Karpas-422 (cell line): ENCODE results near the gene DRC7. TPM values are rescaled to one million over a fixed set of nuclear protein-coding genes. Genes with fewer than 3 reads are reported as not detected.
"Not testable (repeated sequence)": the region's sequence is repeated elsewhere in the genome, so short reads cannot be mapped to it uniquely, and the experiment has no call there.

Source experiments
- DNase-seq: peaks from one replicate; pipeline ENCODE4 v3.0.0-alpha.2; 2015
- H2AFZ ChIP-seq: fragments of 200-600 bp; sonication (generic); 2 replicates; pipeline ENCODE4 v1.6.1; 2014; ENCODE audit warnings: antibody characterized with exemption, low read length, mixed read lengths
- H3K27ac ChIP-seq: fragments of 200-600 bp; sonication (generic); 2 replicates; pipeline ENCODE4 v1.5.1; 2014; ENCODE audit warnings: mild to moderate bottlenecking, low read length, moderate library complexity
- H3K27me3 ChIP-seq: fragments of 200-600 bp; sonication (generic); 2 replicates; pipeline ENCODE4 v1.6.1; 2014; ENCODE audit warnings: low read length, mixed read lengths
- H3K36me3 ChIP-seq: fragments of 200-600 bp; sonication (generic); 2 replicates; pipeline ENCODE4 v1.6.1; 2014; ENCODE audit warnings: low read length, mixed read lengths; ENCODE audit not compliant: insufficient read depth
- H3K4me1 ChIP-seq: fragments of 200-600 bp; sonication (generic); 2 replicates; pipeline ENCODE4 v1.6.1; 2014; ENCODE audit warnings: mild to moderate bottlenecking, low read length, mixed read lengths
- H3K4me2 ChIP-seq: fragments of 200-600 bp; sonication (generic); 2 replicates; pipeline ENCODE4 v1.6.1; 2014; ENCODE audit warnings: low read length, low read depth, mild to moderate bottlenecking; ENCODE audit not compliant: poor library complexity, severe bottlenecking
- H3K4me3 ChIP-seq: fragments of 200-600 bp; sonication (generic); 2 replicates; pipeline ENCODE4 v1.5.1; 2014; ENCODE audit warnings: mild to moderate bottlenecking, antibody characterized with exemption, low read length, mixed read lengths
- H3K79me2 ChIP-seq: fragments of 200-600 bp; sonication (generic); 2 replicates; pipeline ENCODE4 v1.6.1; 2014; ENCODE audit warnings: mild to moderate bottlenecking, low read length, mixed read lengths
- H3K9ac ChIP-seq: fragments of 200-600 bp; sonication (generic); 2 replicates; pipeline ENCODE4 v1.6.0; 2014; ENCODE audit warnings: low read length
- H3K9me2 ChIP-seq: fragments of 200-600 bp; sonication (generic), shearing (Covaris generic); replicated peaks from 2 replicates; pipeline ENCODE4 v1.6.0; 2014; ENCODE audit warnings: mild to moderate bottlenecking, low read length, moderate library complexity; ENCODE audit not compliant: insufficient read depth
- H3K9me3 ChIP-seq: fragments of 300-700, 200-600 bp; sonication (generic); 2 replicates; pipeline ENCODE4 v1.6.1; 2014; ENCODE audit warnings: low read length, mixed read lengths
- H4K20me1 ChIP-seq: fragments of 200-600 bp; sonication (generic); 2 replicates; pipeline ENCODE4 v1.6.1; 2014; ENCODE audit warnings: mild to moderate bottlenecking, antibody characterized with exemption, low read length, low read depth; ENCODE audit not compliant: insufficient read depth
- total RNA-seq: library from RNA; depleted of rRNA; stranded (reverse); fragments of >200 nt; shearing (Covaris generic); gene quantifications from 2 replicates; pipeline ENCODE4 v1.2.3, GENCODE V29; 2014; ENCODE audit warnings: low replicate concordance

DRC7 gene
- total RNA-seq, 1 experiment from 2014 or later, result not detected

DNA sequence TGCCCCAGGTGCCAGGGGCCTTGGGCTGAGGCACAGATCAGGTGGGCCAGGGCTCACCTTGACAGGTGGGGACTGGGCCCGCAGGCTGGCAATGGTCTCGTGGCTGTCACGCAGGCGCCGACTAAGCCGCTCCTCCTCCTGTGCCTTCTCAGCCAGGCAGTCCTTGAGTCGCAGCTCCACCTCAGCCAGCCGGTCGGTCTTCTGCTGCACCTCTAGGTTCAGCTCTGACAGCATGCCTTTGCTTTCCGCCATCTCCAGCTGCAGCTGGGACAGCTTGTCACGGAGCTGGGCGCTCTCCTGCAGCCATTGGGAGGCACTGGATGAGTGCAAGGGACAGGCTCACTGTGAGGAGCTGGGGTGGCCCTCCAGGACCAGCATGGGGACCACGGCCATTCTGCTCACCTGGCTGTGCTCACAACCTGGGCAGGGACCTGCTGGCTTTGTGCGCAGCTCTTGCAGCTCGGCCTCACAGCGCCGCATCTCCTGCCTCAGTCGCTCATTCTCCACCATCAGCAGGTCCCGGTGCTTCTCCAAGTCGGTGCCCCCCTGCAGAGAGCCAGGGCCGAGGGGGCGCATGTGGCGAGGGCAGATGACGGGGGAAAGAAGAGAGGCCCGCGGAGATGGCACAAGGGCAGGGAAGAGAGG, 76.7 kb downstream of the DRC7 start:
- H3K9me3 ChIP-seq, result no peaks in the 10 kb centered on the region
- H3K79me2 ChIP-seq, result no peaks in the 10 kb centered on the region
- H3K9ac ChIP-seq, result no peak overlapping the region
- no peaks in the 10 kb centered on the region for H3K36me3 ChIP-seq
- H4K20me1 ChIP-seq, result no peaks in the 10 kb centered on the region
- no peak for DNase-seq
- H3K9me2 ChIP-seq, result no peaks in the 10 kb centered on the region
- no peaks in the 10 kb centered on the region for H3K27me3 ChIP-seq
- H3K4me3 ChIP-seq, result no peak overlapping the region
- H3K27ac ChIP-seq, result no peak overlapping the region
- H3K4me2 ChIP-seq, result no peak overlapping the region
- H3K4me1 ChIP-seq, result no peaks in the 10 kb centered on the region
- H2AFZ ChIP-seq, result no peak overlapping the region

DNA sequence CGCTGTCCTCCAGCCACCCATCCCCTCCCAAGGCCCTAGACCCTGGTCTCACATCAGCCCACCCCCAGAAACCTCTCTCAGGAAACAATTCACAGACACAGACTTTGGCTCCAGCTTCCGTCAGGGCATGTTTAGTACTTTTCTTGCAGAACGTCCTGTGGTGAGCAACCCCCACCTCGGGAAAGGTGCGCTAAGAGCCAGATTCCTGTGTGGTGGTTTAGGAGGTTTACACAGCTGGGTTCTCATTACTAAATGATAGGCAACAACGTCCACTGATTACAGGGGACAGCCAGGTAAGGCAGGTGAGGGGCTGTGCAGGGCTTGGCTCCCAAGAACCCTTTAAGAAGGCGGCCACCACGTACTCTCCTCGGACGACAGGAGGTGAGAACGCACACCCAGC, 78.4 kb downstream of the DRC7 start:
- no peak for DNase-seq
- H3K9me3 ChIP-seq, result no peaks in the 10 kb centered on the region
- H4K20me1 ChIP-seq, result no peaks in the 10 kb centered on the region
- no peak overlapping the region for H3K4me3 ChIP-seq
- no peaks in the 10 kb centered on the region for H3K4me1 ChIP-seq
- no peak overlapping the region for H3K4me2 ChIP-seq
- no peaks in the 10 kb centered on the region for H3K9me2 ChIP-seq
- H3K27me3 ChIP-seq, result no peaks in the 10 kb centered on the region
- no peaks in the 10 kb centered on the region for H3K36me3 ChIP-seq
- no peaks in the 10 kb centered on the region for H3K79me2 ChIP-seq
- no peak overlapping the region for H3K27ac ChIP-seq
- H2AFZ ChIP-seq, result no peak overlapping the region
- no peak overlapping the region for H3K9ac ChIP-seq

DNA sequence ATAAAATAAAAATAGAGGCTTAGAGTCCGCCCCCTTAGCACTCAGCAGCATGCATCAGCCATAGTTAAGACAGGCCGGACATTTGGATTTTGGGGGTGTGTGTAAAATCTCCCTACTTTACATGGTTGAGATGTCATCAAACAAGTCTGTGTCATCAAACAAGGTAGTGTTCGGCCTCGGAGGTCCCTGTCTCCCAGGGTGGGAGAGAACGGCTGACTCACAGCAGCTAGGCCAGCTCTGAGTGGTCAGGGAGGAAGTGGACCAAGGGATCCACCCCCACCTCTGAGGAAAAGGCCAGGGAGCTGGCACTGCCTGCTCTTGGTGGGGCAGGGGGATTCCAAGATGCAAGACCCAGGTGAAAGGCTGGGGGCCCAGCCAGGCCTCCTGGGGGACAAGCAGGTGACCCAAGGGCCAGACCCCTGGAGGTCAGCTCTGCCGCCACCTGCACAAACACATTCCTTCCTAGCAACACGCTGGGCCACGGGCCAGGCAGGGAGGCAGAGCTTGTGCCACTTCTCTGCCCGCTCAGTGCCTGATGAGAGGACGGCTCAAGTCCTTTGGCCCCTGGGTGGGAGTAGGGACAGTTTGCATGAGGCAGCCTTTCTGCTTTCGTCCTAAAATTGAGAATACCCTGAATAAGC, 79.2 kb downstream of the DRC7 start:
- H2AFZ ChIP-seq, result no peak overlapping the region
- H4K20me1 ChIP-seq, result no peaks in the 10 kb centered on the region
- no peaks in the 10 kb centered on the region for H3K9me2 ChIP-seq
- no peaks in the 10 kb centered on the region for H3K27me3 ChIP-seq
- no peaks in the 10 kb centered on the region for H3K79me2 ChIP-seq
- H3K36me3 ChIP-seq, result no peaks in the 10 kb centered on the region
- no peak for DNase-seq
- no peak overlapping the region for H3K4me2 ChIP-seq
- H3K4me1 ChIP-seq, result no peaks in the 10 kb centered on the region
- H3K9me3 ChIP-seq, result no peaks in the 10 kb centered on the region
- H3K27ac ChIP-seq, result no peak overlapping the region
- no peak overlapping the region for H3K4me3 ChIP-seq
- no peak overlapping the region for H3K9ac ChIP-seq

DNA sequence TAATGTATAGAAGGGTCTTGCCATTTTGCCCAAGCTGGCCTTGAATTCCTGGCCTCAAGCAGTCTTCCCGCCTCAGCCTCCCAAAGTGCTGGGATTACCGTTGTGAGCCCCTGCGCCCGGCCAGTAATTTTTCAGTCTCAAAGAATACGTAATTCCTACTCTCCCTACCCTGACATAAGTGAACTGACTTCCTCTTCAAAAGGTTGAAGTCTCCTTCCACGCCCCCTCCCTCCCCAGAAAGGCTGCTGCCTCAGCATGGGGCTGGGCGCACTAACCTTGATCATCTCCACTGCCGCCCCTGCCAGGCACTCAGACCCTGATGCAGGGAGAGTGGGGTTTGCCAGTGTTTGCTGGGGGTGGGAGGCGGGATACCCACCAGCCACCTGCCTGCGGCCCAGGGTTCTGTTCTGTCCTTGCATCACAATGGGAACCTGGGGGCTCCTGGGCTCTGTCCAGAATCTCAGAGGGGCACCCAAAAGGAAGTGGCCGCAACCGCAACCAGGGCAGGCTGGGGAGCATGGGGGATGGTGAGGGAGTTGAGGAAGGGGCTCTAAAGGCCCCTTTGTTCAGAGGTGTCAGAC, 80.2 kb downstream of the DRC7 start:
- Histone ChIP-seq H3K27ac (no peak overlapping the region), H3K9me2 (no peaks in the 10 kb centered on the region), H3K4me3 (no peak overlapping the region), H4K20me1 (no peaks in the 10 kb centered on the region), H3K27me3 (no peaks in the 10 kb centered on the region), H3K9ac (no peak overlapping the region), H3K4me1 (no peaks in the 10 kb centered on the region), H3K79me2 (no peaks in the 10 kb centered on the region), H3K36me3 (no peaks in the 10 kb centered on the region), H3K4me2 (no peak overlapping the region), H2AFZ (no peak overlapping the region), H3K9me3 (no peaks in the 10 kb centered on the region)
- no peak for DNase-seq

DNA sequence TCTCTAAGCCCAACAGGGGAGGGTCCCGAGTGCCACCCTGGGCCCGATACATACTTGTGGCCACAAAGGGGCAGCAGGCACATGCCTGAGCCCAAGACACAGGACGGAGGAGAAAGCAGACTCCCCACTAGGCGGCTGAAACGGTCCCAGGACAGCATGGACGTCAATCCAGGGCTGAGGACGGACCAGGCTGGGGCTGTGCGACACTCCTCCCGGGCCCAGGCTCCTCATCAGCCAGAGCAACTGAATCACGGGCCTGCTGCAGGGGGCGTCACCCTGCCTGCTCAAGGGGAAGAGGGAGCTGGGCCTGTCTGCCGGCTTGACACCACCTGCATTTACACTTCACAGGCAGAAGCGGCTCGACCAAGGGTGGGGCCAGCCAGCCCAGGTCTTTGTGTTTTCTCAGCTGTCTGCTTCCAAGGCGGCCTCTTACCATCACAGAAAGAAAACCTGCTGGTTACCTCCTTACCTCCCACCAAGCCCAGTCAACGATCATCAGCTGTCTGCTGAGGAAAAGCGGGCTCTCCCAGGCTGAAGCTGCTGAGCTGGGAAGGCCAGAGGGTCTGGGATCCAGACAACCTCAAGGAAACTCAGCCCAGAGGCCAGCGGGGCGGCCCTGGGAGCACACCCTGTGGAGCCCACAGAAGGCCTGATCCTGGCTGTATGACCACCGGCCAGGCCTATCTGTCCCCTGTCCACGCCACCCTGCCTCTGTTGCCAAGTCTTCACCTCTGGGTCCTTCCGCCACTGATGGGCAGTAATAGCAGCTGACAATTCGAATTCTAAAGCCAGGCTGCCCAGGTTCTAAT, 81.3 kb downstream of the DRC7 start:
- Histone ChIP-seq H3K9ac (no peak overlapping the region), H3K9me3 (no peaks in the 10 kb centered on the region), H3K4me2 (no peak overlapping the region), H4K20me1 (no peaks in the 10 kb centered on the region), H3K27ac (no peak overlapping the region), H2AFZ (no peak overlapping the region), H3K4me3 (no peak overlapping the region), H3K4me1 (no peaks in the 10 kb centered on the region), H3K9me2 (no peaks in the 10 kb centered on the region), H3K79me2 (no peaks in the 10 kb centered on the region), H3K36me3 (no peaks in the 10 kb centered on the region), H3K27me3 (no peaks in the 10 kb centered on the region)
- DNase-seq, result no peak

DNA sequence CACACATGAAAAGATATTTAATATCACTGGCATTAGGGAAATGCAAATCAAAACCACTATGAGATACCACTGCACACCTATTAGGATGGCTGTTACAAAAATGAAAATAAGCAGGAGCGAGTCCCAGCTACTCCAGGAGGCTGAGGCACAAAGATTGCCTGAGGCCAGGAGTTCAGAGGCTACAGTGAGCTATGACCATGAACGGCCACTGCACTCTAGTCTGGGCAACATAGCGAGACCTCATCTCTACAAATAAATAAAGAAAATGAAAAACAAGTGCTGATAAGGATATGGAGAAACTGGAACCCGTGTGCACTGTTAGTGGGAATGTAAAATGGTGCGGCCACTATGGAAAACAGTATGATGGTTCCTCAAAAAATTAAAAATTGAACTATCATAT, 84.1 kb downstream of the DRC7 start:
- no peaks in the 10 kb centered on the region for H3K36me3 ChIP-seq
- no peak for DNase-seq
- no peak overlapping the region for H3K9ac ChIP-seq
- H3K9me3 ChIP-seq, result no peaks in the 10 kb centered on the region
- H3K4me1 ChIP-seq, result no peaks in the 10 kb centered on the region
- no peaks in the 10 kb centered on the region for H3K9me2 ChIP-seq
- H2AFZ ChIP-seq, result no peak overlapping the region
- H3K79me2 ChIP-seq, result no peaks in the 10 kb centered on the region
- no peaks in the 10 kb centered on the region for H4K20me1 ChIP-seq
- no peak overlapping the region for H3K4me3 ChIP-seq
- H3K4me2 ChIP-seq, result no peak overlapping the region
- H3K27me3 ChIP-seq, result no peaks in the 10 kb centered on the region
- no peak overlapping the region for H3K27ac ChIP-seq

DNA sequence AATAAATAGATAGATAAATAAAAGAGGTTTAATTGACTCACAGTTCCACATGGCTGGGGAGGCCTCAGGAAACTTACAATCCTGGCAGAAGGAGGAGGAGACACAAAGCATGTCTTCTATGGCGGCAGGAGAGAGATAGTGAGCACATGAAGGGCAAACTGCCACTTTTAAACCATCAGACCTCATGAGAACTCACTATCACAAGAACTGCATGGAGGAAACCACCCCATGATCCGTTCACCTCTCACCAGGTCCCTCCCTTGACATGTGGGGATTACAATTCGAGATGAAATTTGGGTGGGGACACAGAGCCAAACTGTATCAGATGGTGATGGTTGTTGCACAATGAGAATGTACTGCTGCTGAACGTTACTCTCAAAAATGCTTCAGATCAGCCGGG, 85.2 kb downstream of the DRC7 start:
- not testable (repeated sequence) for H3K9me2 ChIP-seq, H3K79me2 ChIP-seq, H2AFZ ChIP-seq, H3K9ac ChIP-seq, H3K4me1 ChIP-seq, H3K4me2 ChIP-seq, H3K27ac ChIP-seq, H3K9me3 ChIP-seq, DNase-seq, H3K4me3 ChIP-seq, H3K27me3 ChIP-seq, H4K20me1 ChIP-seq, H3K36me3 ChIP-seq

DNA sequence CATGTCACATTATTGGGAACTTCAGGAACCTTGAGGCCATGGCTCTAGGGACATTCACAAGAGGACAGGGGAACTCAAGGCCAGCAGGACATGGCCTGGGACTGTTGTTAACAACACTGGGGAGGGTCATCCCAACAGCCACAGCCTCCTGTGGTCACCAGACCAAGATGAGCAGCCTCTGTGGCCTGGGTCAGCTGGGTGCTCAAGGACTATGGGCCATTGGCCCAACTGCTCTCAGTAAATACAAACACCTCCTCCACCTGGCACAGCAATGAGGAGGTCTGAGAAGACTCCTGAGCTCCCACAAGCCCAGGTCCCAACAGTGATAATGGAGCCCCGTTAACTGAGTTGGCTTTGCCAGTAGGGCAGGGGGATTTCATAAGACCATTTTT, 86.7 kb downstream of the DRC7 start:
- Histone ChIP-seq H3K79me2 (no peaks in the 10 kb centered on the region), H2AFZ (no peak overlapping the region), H3K27me3 (no peaks in the 10 kb centered on the region), H3K9me2 (no peaks in the 10 kb centered on the region), H3K4me2 (no peak overlapping the region), H3K4me1 (no peaks in the 10 kb centered on the region), H3K36me3 (no peaks in the 10 kb centered on the region), H3K4me3 (no peak overlapping the region), H3K9ac (no peak overlapping the region), H4K20me1 (no peaks in the 10 kb centered on the region), H3K27ac (no peak overlapping the region), H3K9me3 (no peaks in the 10 kb centered on the region)
- no peak for DNase-seq
